Hematopoietic multipotent progenitor cell treated with erythropoietin and hydrocortisone succinate and interleukin-3 and kit ligand, for 8 days (in vitro differentiated cells): ENCODE measurements around the gene INHBC.

ENCODE experiments used
- DNase-seq: peaks from one replicate; pipeline ENCODE4 v3.0.0-alpha.2; 2015

INHBC gene

DNA sequence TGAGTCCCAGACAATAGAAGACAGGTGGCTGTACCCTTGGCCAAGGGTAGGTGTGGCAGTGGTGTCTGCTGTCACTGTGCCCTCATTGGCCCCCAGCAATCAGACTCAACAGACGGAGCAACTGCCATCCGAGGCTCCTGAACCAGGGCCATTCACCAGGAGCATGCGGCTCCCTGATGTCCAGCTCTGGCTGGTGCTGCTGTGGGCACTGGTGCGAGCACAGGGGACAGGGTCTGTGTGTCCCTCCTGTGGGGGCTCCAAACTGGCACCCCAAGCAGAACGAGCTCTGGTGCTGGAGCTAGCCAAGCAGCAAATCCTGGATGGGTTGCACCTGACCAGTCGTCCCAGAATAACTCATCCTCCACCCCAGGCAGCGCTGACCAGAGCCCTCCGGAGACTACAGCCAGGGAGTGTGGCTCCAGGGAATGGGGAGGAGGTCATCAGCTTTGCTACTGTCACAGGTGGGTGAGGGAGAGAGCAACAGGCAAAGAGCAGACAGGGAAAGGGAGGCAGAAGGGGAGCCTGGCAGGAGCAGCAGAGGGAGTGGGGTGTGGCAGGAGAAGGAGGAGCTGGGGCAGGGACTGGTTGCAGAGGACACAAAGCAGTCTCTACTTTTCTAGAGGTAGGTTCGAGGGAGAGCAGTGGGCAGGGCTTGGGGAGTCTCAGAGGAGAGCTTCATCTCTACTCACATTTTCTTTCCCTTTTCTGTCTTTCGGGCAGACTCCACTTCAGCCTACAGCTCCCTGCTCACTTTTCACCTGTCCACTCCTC lies 21.0 kb downstream of the INHBC start:
- DNase-seq, result no peak

DNA sequence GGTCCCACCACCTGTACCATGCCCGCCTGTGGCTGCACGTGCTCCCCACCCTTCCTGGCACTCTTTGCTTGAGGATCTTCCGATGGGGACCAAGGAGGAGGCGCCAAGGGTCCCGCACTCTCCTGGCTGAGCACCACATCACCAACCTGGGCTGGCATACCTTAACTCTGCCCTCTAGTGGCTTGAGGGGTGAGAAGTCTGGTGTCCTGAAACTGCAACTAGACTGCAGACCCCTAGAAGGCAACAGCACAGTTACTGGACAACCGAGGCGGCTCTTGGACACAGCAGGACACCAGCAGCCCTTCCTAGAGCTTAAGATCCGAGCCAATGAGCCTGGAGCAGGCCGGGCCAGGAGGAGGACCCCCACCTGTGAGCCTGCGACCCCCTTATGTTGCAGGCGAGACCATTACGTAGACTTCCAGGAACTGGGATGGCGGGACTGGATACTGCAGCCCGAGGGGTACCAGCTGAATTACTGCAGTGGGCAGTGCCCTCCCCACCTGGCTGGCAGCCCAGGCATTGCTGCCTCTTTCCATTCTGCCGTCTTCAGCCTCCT lies 21.6 kb downstream of the INHBC start:
- peak; percentile 63 for DNase-seq

DNA sequence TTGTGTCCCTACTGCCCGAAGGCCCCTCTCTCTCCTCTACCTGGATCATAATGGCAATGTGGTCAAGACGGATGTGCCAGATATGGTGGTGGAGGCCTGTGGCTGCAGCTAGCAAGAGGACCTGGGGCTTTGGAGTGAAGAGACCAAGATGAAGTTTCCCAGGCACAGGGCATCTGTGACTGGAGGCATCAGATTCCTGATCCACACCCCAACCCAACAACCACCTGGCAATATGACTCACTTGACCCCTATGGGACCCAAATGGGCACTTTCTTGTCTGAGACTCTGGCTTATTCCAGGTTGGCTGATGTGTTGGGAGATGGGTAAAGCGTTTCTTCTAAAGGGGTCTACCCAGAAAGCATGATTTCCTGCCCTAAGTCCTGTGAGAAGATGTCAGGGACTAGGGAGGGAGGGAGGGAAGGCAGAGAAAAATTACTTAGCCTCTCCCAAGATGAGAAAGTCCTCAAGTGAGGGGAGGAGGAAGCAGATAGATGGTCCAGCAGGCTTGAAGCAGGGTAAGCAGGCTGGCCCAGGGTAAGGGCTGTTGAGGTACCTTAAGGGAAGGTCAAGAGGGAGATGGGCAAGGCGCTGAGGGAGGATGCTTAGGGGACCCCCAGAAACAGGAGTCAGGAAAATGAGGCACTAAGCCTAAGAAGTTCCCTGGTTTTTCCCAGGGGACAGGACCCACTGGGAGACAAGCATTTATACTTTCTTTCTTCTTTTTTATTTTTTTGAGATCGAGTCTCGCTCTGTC lies 22.3 kb downstream of the INHBC start:
- no peak for DNase-seq

DNA sequence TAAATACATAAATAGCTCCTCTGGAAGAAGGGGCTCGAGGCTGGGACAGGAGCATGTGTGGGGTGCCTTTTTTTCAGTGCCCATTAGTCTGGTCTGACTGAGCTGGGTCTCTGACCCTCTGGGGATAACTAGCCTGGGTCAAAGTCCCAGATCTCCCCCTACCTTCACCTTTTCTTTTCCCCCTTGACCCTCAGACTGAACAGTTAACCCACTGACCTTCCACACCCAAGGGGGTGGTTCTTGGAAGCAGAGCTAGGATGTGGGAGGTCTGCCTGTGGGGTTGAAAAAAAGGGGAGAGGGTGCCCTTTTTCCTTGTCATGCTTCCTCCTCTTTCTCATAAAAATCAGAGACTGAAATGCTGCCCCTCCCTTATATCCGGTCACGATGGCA lies 24.1 kb downstream of the INHBC start:
- no peak for DNase-seq

DNA sequence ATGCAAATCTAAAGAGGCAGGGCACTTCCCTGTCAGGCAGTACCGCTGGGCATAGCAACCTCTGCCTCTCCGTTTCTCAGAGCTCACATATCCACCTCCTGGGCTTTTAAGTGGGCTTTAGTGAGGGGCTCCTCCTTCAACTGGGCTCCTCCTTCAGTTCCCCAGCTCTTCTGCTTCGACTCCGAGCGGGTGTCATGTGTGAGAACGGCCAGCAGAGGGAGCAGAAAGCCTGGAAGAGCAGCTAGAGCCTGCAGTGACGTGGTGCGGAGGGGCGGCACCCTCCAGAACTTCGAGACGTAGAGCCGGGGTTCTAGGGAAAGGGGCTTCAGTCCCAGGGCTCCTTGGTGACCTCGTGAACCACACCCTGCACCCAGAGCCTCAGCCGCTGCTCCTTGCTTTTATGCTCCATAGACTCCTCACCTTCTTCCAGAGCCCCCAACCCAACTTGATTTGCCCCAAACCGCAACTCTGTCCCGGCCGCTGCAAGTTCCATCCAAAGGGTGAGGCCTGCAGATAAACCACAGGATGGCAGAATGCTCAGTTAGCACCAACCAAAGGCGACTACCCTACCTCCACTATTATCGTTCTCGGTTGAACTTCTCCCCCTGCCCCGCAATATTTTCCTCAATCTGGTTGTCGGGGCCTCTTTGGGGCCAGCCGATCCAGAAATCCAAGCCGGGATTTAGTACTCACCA lies 24.6 kb downstream of the INHBC start:
- peak; percentile 92 for DNase-seq

DNA sequence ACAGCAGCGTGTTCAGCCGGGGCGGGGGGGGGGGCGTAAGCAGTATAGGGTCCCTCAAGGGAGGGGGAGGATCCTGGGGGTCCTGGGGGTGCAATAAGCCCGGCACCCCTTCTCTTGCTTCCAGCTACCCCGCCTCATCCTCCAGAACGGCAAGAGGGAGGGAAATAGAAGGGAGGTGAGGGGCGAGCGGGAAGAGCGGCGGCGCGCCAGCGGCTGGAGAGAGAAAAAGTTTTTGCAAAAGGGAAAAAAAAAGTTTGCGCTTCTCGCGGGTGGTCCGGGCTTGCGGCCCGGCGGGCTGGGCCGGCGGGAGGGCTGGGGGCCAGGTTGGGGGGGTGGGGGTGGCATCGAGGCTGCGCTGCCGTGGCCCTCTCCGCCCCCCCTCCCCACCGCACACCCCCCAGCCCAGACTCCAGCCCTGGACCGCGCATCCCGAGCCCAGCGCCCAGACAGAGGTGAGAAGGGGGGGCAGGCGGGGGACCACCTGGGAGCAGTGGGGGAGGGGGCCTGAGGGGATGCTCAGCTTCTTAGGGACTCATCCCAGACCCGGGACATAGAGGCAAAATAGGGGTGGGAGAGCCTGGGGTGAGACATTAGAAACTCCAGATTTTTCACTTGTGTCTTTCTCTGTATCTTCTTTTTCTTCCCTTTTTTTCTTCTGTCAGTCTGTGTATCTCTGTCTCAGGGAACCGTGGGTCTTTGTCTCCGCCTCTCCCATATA lies 25.3 kb downstream of the INHBC start, which contains the start of gene GLI1:
Gene GLI1, plus strand, starts transcription at position 36 of the 718 bp plus-strand sequence. CDS start 3,907 bp downstream, outside the sequence.
- DNase-seq, result no peak

DNA sequence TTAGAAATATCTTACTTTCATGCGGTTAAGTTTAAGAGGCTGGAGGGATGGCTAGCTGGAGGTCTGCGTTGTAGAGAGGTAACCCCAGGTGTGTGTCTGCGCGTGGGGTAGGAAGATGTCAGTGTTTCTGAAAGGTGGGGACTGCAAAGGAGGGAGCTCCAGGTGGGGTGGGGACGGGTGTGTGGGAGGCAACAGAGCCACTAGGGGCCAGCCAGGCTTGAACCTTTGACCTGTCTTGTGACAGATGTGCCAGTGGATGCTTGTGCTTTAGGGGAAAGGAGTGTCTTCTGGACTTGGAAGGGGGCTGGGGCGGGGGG lies 25.8 kb downstream of the INHBC start:
- no peak for DNase-seq

DNA sequence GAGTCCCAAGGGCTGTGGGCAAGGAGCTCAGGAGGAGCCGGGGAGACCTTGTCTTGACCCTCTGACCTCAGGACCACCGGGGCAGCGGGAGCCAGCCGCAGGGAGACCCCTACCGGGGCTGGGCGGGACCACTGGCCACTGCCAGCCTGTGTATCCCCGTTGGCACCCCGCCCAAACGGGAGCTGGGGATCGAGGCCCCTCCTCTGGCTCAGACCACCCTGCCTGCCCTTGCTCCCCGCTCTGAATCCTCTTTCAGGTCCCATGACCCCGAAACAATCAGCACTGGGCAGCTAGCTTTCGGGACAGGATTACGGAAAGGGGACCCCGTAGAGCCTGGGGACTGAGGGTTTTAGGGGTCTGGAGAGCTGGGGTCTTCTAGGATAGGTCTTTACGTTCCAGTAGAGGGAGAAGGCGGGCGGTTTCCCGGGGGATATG lies 26.3 kb downstream of the INHBC start:
- no peak for DNase-seq

DNA sequence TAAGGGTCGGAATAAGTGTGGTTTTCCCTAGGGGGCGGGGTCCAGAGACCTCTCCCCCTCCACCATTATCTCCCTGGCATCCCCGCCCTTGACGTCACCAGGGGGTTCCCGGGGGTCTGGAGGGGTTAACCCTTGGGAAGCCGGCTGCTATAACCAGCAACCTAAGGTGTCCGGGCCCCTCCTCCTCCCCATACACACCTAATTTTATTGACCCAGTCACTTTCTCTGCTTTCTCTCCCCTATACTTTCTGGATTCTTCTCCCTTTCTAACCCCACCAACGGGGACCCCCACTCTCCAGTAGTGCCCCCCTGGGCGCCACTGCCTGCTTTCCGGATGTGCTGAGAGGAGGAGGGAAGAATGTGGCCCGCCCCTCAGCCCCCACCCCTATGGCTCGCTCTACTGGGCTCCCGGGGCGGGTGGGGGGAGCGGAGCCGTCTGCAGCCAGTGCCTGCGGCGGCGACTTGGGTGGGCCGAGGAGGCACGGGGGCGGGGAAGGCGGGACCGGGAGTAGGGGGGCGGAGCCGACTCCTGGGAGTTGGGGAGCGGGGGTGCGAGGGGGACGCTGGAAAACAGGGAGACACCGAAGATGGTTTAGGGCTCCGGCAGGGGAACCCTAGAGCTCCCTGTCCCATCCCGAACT lies 26.8 kb downstream of the INHBC start:
- no peak for DNase-seq

DNA sequence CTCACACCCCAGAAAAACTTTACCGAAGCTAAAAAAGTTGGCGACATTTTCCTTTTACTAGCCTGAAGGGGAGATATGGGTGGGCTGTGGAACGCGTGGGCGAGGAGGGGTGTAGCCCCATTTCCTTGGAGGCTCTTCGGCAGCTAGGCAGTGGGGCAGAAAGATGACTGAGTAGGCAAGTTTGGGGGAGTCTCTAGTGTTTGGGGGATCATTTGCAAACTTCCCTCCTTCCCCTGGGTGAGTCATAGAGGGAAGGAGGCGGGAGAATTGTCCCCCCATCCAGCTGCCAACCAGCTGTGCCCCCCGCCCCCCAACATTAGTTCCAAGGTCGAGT lies 27.3 kb downstream of the INHBC start:
- DNase-seq, result no peak

DNA sequence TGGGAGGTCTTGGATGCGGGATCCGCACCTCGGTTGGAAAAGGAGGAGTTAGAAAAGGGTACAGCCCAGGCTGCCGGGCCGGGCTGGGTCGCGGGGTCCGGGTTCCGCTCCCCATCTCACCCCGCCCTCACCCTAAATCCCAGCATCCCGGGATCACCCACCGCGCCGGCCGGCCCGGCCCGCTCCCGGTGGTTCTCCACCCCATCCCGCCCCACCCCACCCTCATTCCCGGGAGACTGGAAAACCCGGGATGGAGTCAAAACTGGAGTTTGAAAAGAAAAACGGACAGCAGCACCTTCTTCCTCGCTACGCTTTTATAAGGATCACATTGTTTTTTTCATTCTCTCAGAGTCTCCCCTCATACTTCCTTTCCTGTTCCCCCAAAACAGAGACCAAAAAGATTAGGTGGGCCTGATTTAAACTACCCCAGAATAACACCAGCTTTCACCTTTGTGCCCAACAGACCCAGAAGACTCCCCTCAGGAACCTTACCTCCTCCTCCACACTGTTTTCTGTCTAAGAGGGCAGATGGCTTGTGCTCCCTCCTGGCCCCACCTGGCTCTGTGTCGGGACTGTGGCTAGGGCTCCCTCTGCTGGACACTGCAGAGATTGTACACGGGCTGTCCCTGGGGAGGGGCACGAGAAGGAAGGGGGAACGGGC lies 27.8 kb downstream of the INHBC start:
- peak; percentile 89 for DNase-seq

DNA sequence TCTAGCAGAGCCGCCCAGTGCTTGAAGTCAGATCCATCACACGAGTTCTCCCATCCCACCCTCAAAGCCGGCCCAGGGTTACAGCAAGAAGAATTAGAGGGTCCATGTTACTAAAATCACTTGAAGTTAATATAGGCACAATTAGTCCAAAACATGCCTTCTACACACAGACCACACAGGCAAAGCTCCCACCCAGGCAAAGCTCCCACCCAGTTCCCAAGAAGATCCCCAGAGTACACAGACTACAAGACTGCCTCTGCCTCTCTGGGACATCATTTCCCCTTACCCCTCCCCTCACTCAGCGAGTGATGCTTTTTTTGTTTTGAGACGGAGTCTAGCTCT lies 28.3 kb downstream of the INHBC start:
- DNase-seq, result no peak

DNA sequence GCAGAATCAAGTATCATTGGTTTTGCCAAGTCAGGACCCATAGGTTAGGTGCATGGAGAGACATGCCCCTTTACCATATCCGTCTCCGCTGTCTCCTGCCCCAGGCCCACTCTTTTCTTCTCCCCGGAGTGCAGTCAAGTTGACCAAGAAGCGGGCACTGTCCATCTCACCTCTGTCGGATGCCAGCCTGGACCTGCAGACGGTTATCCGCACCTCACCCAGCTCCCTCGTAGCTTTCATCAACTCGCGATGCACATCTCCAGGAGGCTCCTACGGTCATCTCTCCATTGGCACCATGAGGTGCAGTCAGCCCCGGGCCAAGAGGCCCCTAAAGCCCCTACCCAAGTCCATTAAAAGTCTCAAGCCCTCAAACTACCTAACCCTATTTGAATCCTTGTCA lies 30.0 kb downstream of the INHBC start:
- no peak for DNase-seq

DNA sequence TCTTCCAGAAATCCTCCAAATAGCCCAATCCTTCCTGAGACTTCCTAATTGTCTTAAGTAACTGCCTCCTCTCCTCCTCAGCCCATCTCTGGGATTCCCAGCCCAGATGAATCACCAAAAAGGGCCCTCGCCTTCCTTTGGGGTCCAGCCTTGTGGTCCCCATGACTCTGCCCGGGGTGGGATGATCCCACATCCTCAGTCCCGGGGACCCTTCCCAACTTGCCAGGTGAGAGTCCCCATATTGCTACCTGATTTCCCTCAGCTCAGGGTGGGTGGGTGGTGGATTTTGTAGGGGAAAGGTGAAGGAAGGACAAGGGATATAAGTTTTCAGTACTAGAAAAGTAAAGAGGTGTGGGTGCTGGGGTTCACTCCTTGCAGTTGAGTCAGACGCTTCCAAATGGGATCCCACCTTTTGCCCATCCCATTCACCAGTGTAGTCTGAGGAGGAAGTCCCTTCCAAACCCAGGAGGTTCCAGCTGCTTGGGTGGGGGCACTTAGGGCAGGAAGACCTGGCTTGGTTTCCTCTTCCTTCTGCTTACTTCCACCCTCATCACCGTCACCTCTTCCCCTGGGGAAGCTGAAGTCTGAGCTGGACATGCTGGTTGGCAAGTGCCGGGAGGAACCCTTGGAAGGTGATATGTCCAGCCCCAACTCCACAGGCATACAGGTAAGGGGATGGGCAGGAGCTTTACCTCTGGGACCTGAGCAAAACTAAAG lies 30.6 kb downstream of the INHBC start:
- no peak for DNase-seq

DNA sequence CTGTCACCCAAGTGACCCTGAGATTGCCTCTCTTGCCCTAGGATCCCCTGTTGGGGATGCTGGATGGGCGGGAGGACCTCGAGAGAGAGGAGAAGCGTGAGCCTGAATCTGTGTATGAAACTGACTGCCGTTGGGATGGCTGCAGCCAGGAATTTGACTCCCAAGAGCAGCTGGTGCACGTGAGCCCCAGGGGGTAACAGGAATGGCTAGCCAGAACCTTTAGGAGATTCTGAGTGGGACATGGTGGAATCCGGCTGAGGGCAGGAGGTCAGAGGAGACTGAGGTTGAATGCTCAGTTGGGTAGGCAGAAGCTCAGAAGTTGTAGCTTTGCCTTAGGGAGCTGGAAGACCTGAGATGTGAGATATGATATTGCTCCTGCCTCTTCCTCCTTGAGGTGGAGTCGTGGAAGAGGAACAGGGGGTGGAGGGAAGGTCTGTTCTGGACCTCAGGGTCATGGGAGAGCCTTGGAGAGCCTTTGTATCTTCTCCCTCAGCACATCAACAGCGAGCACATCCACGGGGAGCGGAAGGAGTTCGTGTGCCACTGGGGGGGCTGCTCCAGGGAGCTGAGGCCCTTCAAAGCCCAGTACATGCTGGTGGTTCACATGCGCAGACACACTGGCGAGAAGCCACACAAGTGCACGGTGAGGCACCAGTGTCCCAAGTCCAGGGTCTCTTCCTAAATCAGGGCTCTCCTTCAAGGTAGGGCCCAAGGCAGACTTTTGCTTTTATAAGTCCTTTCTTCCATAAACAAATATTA lies 31.3 kb downstream of the INHBC start:
- DNase-seq, result no peak

DNA sequence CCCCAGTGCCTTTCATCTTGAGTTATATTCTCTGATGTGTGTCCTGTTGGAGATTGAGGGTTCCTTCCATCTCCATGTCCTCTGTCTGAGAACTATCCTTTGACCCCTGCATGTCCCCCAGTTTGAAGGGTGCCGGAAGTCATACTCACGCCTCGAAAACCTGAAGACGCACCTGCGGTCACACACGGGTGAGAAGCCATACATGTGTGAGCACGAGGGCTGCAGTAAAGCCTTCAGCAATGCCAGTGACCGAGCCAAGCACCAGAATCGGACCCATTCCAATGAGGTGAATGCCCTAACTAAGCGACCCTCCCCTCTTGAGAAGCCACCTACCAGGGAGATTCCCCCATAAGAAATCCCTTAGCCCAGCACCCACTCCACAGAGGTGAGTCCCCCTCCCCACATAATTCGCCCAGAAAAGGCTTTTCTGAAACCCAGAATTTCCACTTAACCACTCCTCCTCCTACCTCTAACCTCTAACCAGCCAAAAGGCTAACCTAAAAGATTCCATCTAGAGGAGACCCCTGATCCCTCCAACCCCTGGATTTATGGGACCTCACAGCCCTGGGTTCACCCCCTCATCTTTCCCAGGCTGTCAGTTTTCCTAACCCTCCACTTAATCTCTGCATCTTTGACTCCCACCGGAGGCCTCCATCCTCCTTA lies 32.8 kb downstream of the INHBC start:
- no peak for DNase-seq

DNA sequence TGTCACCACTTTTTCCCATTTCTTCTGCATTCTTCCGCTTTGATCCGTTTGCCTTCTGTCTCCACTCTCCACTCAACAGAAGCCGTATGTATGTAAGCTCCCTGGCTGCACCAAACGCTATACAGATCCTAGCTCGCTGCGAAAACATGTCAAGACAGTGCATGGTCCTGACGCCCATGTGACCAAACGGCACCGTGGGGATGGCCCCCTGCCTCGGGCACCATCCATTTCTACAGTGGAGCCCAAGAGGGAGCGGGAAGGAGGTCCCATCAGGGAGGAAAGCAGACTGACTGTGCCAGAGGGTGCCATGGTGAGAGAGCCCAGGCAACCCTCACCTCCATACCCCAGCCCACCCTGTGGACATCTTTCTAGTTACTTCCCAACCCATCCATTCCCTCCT lies 33.3 kb downstream of the INHBC start:
- DNase-seq, result no peak

DNA sequence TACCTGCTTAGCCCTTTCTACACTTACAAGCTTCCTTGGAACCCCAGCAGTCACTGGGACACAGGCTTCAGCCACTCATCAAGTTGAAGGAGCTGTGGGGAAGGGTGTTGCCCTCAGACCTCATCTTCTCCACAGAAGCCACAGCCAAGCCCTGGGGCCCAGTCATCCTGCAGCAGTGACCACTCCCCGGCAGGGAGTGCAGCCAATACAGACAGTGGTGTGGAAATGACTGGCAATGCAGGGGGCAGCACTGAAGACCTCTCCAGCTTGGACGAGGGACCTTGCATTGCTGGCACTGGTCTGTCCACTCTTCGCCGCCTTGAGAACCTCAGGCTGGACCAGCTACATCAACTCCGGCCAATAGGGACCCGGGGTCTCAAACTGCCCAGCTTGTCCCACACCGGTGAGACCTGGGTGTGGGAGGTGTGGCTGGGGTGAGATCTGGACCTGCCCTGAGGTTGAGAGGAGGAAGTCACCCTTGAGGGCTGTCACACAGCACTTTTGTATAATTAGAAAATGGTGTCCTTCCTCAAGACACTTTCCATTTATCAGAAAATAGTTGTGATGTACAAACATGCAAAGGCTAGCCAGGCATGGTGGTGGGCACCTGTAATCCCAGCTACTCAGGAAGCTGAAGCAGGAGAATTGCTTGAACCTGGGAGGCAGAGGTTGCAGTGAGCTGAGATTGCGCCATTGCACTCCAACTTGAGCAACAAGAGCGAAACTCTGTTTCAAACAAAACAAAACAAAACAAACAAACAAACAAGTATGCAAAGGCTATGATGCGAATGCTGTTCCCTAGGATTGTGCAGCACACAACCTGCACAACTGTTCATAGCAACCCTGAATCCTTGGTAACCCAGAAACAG lies 34.9 kb downstream of the INHBC start:
- no peak for DNase-seq
